ENCODE data around the gene DEPDC1.

DEPDC1 gene

GRCh38 chr1:68506386-68506785 lies 9.5 kb upstream of the DEPDC1 start:
- no peaks in the 10 kb centered on the region for H3K4me1 ChIP-seq (ENCODE audit: control insufficient read depth in 1 of 2, insufficient read depth in 2 of 2, low read length in 2 of 2)
- no peak overlapping the region for H2AFZ ChIP-seq (ENCODE audit: insufficient read depth, low read length, poor library complexity)
- H3K4me2 ChIP-seq (ENCODE audit: low read length): no peak overlapping the region
- H3K4me3 ChIP-seq (ENCODE audit: low read depth, low read length): no peak overlapping the region
- H3K79me2 ChIP-seq (ENCODE audit: control insufficient read depth, insufficient read depth, low read length, poor library complexity): no peaks in the 10 kb centered on the region
- no peak overlapping the region for H3K14ac ChIP-seq (ENCODE audit: low read length)
- no CpG with 5 or more reads among the region's 3 CpGs for WGBS (ENCODE audit: extremely low coverage, insufficient coverage, insufficient read length)
- H4K12ac ChIP-seq (ENCODE audit: low read depth, low read length): no peak overlapping the region
- no peak overlapping the region for H2BK5ac ChIP-seq (ENCODE audit: low read depth, low read length, poor library complexity)
- no peaks in the 10 kb centered on the region for H3K9me3 ChIP-seq (ENCODE audit: insufficient read depth, low read depth, low read length)
- H3K4ac ChIP-seq (ENCODE audit: low read depth, low read length): no peak overlapping the region
- H3K23ac ChIP-seq (ENCODE audit: low read length): no peak overlapping the region
- H4K8ac ChIP-seq (ENCODE audit: low read depth, low read length): no peak overlapping the region
- no peak overlapping the region for H3K9ac ChIP-seq (ENCODE audit: low read length)
- no peaks in the 10 kb centered on the region for H3K79me1 ChIP-seq (ENCODE audit: low read length)
- no peak overlapping the region for H2BK120ac ChIP-seq (ENCODE audit: insufficient read depth, low read length, poor library complexity)
- no peak overlapping the region for H2BK12ac ChIP-seq (ENCODE audit: low read length)
- no peak overlapping the region for H3K27ac ChIP-seq (ENCODE audit: low read depth, low read length)
- no peaks in the 10 kb centered on the region for H3K36me3 ChIP-seq (ENCODE audit: control insufficient read depth in 1 of 2, insufficient read depth in 2 of 2, low read length in 2 of 2)
- no peak for DNase-seq
- no peaks in the 10 kb centered on the region for H3K27me3 ChIP-seq (ENCODE audit: insufficient read depth, low read length)
- no peak overlapping the region for H4K91ac ChIP-seq (ENCODE audit: low read depth, low read length)
- no peak overlapping the region for H2AK5ac ChIP-seq (ENCODE audit: low read length)
- H3K18ac ChIP-seq (ENCODE audit: low read length): no peak overlapping the region

GRCh38 chr1:68503085-68503484 lies 6.2 kb upstream of the DEPDC1 start:
- no peak overlapping the region for H3K23ac ChIP-seq (ENCODE audit: low read length)
- no peaks in the 10 kb centered on the region for H3K4me1 ChIP-seq (ENCODE audit: control insufficient read depth in 1 of 2, insufficient read depth in 2 of 2, low read length in 2 of 2)
- no peaks in the 10 kb centered on the region for H3K9me3 ChIP-seq (ENCODE audit: insufficient read depth, low read depth, low read length)
- no peak overlapping the region for H2AFZ ChIP-seq (ENCODE audit: insufficient read depth, low read length, poor library complexity)
- no peak overlapping the region for H2BK5ac ChIP-seq (ENCODE audit: low read depth, low read length, poor library complexity)
- DNase-seq: no peak
- no peak overlapping the region for H4K8ac ChIP-seq (ENCODE audit: low read depth, low read length)
- no peaks in the 10 kb centered on the region for H3K79me1 ChIP-seq (ENCODE audit: low read length)
- H4K12ac ChIP-seq (ENCODE audit: low read depth, low read length): no peak overlapping the region
- no peak overlapping the region for H3K4me2 ChIP-seq (ENCODE audit: low read length)
- no peak overlapping the region for H4K91ac ChIP-seq (ENCODE audit: low read depth, low read length)
- H2BK120ac ChIP-seq (ENCODE audit: insufficient read depth, low read length, poor library complexity): no peak overlapping the region
- H3K14ac ChIP-seq (ENCODE audit: low read length): no peak overlapping the region
- H3K4ac ChIP-seq (ENCODE audit: low read depth, low read length): no peak overlapping the region
- no peak overlapping the region for H2AK5ac ChIP-seq (ENCODE audit: low read length)
- H3K36me3 ChIP-seq (ENCODE audit: control insufficient read depth in 1 of 2, insufficient read depth in 2 of 2, low read length in 2 of 2): no peaks in the 10 kb centered on the region
- no peak overlapping the region for H3K9ac ChIP-seq (ENCODE audit: low read length)
- H3K4me3 ChIP-seq (ENCODE audit: low read depth, low read length): no peak overlapping the region
- no peak overlapping the region for H3K27ac ChIP-seq (ENCODE audit: low read depth, low read length)
- no peaks in the 10 kb centered on the region for H3K27me3 ChIP-seq (ENCODE audit: insufficient read depth, low read length)
- no peaks in the 10 kb centered on the region for H3K79me2 ChIP-seq (ENCODE audit: control insufficient read depth, insufficient read depth, low read length, poor library complexity)
- H2BK12ac ChIP-seq (ENCODE audit: low read length): no peak overlapping the region
- H3K18ac ChIP-seq (ENCODE audit: low read length): no peak overlapping the region

- H3K23ac ChIP-seq (ENCODE audit: low read length): no peak overlapping the region
- H3K9ac ChIP-seq (ENCODE audit: low read length): no peak overlapping the region
- peaks cover 0 to 4% of the 10 kb centered on the region in 2 experiments for H3K36me3 ChIP-seq (ENCODE audit: control insufficient read depth in 1 of 2, insufficient read depth in 2 of 2, low read length in 2 of 2)
- DNase-seq: no peak
- no peak overlapping the region for H4K8ac ChIP-seq (ENCODE audit: low read depth, low read length)
- H2BK5ac ChIP-seq (ENCODE audit: low read depth, low read length, poor library complexity): no peak overlapping the region
- H3K4me2 ChIP-seq (ENCODE audit: low read length): peak overlapping the region; percentile 55
- H2BK120ac ChIP-seq (ENCODE audit: insufficient read depth, low read length, poor library complexity): no peak overlapping the region
- H3K18ac ChIP-seq (ENCODE audit: low read length): no peak overlapping the region
- peak overlapping the region; percentile 83 for H2AFZ ChIP-seq (ENCODE audit: insufficient read depth, low read length, poor library complexity)
- no peak overlapping the region for H3K27ac ChIP-seq (ENCODE audit: low read depth, low read length)
- no peak overlapping the region for H2AK5ac ChIP-seq (ENCODE audit: low read length)
- H2BK12ac ChIP-seq (ENCODE audit: low read length): no peak overlapping the region
- no peak overlapping the region for H4K91ac ChIP-seq (ENCODE audit: low read depth, low read length)
- peaks cover 7% of the 10 kb centered on the region for H3K79me2 ChIP-seq (ENCODE audit: control insufficient read depth, insufficient read depth, low read length, poor library complexity)
- H3K9me3 ChIP-seq (ENCODE audit: insufficient read depth, low read depth, low read length): no peaks in the 10 kb centered on the region
- no peak overlapping the region for H3K4me3 ChIP-seq (ENCODE audit: low read depth, low read length)
- H3K79me1 ChIP-seq (ENCODE audit: low read length): peaks cover 8% of the 10 kb centered on the region
- no peak overlapping the region for H3K14ac ChIP-seq (ENCODE audit: low read length)
- H4K12ac ChIP-seq (ENCODE audit: low read depth, low read length): no peak overlapping the region
- no peaks in the 10 kb centered on the region for H3K27me3 ChIP-seq (ENCODE audit: insufficient read depth, low read length)
- H3K4ac ChIP-seq (ENCODE audit: low read depth, low read length): no peak overlapping the region
- no CpG with 5 or more reads among the region's 3 CpGs for WGBS (ENCODE audit: extremely low coverage, insufficient coverage, insufficient read length)
- H3K4me1 ChIP-seq (ENCODE audit: control insufficient read depth in 1 of 2, insufficient read depth in 2 of 2, low read length in 2 of 2): peaks cover 0 to 2% of the 10 kb centered on the region in 2 experiments
Observed at GRCh38 chr1:68497358-68497698, 446 bp upstream of the DEPDC1 start.

- Histone ChIP-seq H3K4me3 (ENCODE audit: low read depth, low read length) (peak overlapping the region; percentile 97), H4K91ac (ENCODE audit: low read depth, low read length) (peak overlapping the region; percentile 95), H3K9ac (ENCODE audit: low read length) (no peak overlapping the region), H2BK5ac (ENCODE audit: low read depth, low read length, poor library complexity) (peak overlapping the region; percentile 77), H3K18ac (ENCODE audit: low read length) (peak overlapping the region; percentile 91), H2BK12ac (ENCODE audit: low read length) (no peak overlapping the region), H3K4ac (ENCODE audit: low read depth, low read length) (peak overlapping the region; percentile 60), H3K79me2 (ENCODE audit: control insufficient read depth, insufficient read depth, low read length, poor library complexity) (peaks cover 7% of the 10 kb centered on the region), H4K8ac (ENCODE audit: low read depth, low read length) (peak overlapping the region; percentile 88), H3K23ac (ENCODE audit: low read length) (no peak overlapping the region), H4K12ac (ENCODE audit: low read depth, low read length) (peak overlapping the region; percentile 64), H3K27ac (ENCODE audit: low read depth, low read length) (no peak overlapping the region), H2AK5ac (ENCODE audit: low read length) (no peak overlapping the region), H2AFZ (ENCODE audit: insufficient read depth, low read length, poor library complexity) (peak overlapping the region; percentile 98), H3K9me3 (ENCODE audit: insufficient read depth, low read depth, low read length) (no peaks in the 10 kb centered on the region), H3K4me2 (ENCODE audit: low read length) (peak overlapping the region; percentile 66), H3K79me1 (ENCODE audit: low read length) (peaks cover 8% of the 10 kb centered on the region), H3K27me3 (ENCODE audit: insufficient read depth, low read length) (no peaks in the 10 kb centered on the region), H3K36me3 (ENCODE audit: control insufficient read depth in 1 of 2, insufficient read depth in 2 of 2, low read length in 2 of 2) (peaks cover 0 to 4% of the 10 kb centered on the region in 2 experiments), H3K4me1 (ENCODE audit: control insufficient read depth in 1 of 2, insufficient read depth in 2 of 2, low read length in 2 of 2) (peaks cover 0 to 2% of the 10 kb centered on the region in 2 experiments), H2BK120ac (ENCODE audit: insufficient read depth, low read length, poor library complexity) (peak overlapping the region; percentile 77), H3K14ac (ENCODE audit: low read length) (peak overlapping the region; percentile 46)
- DNase-seq: no peak
- WGBS (ENCODE audit: extremely low coverage, insufficient coverage, insufficient read length): no CpG with 5 or more reads among the region's 21 CpGs
Observed at GRCh38 chr1:68495968-68496679, 758 bp downstream of the DEPDC1 start.
